SK-N-SH treated with all-trans-retinoic acid at 6 μM for 48 hours (cell line): Measurements from ENCODE around the gene PPARA.

Experiments used
- BACH2 ChIP-seq: fragments of 250-450 bp; sonication (Bioruptor Pico); IDR thresholded peaks from 2 replicates; pipeline ENCODE4 v1.9.0; 2021; ENCODE audit warnings: mild to moderate bottlenecking, borderline replicate concordance
- PPARA ChIP-seq: fragments of 250-450 bp; sonication (Bioruptor Pico); IDR thresholded peaks from 2 replicates; pipeline ENCODE4 v1.5.0; 2020; ENCODE audit warnings: mild to moderate bottlenecking, borderline replicate concordance
- RARB ChIP-seq: fragments of 250-450 bp; sonication (Bioruptor Pico); IDR thresholded peaks from 2 replicates; pipeline ENCODE4 v1.8.0; 2021; ENCODE audit warnings: mild to moderate bottlenecking, moderate library complexity
- TF ChIP-seq, protein P1 (sequence below): fragments of 250-450 bp; sonication (Bioruptor Pico); IDR thresholded peaks from 2 replicates; pipeline ENCODE4 v1.8.0; 2020; ENCODE audit warnings: mild to moderate bottlenecking, moderate library complexity, borderline replicate concordance

DNA sequence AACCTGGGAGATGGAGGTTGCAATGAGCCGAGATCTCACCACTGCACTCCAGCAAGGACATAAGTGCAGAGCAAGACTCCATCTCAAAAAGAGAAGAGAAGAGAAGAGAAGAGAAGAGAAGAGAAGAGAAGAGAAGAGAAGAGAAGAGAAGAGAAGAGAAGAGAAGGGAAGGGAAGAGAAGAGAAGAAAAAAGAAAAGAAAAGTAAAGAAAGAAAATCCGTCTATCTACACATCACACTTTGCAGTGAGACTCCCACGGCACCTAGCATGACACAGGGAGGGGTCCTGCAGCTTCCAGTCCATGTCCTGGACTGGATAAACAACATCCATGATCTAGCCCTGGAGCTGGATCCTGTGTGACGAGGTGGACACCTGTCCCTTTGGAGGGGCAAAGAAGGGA is 4.0 kb upstream of the PPARA start:
- TF ChIP-seq, protein P1, sequence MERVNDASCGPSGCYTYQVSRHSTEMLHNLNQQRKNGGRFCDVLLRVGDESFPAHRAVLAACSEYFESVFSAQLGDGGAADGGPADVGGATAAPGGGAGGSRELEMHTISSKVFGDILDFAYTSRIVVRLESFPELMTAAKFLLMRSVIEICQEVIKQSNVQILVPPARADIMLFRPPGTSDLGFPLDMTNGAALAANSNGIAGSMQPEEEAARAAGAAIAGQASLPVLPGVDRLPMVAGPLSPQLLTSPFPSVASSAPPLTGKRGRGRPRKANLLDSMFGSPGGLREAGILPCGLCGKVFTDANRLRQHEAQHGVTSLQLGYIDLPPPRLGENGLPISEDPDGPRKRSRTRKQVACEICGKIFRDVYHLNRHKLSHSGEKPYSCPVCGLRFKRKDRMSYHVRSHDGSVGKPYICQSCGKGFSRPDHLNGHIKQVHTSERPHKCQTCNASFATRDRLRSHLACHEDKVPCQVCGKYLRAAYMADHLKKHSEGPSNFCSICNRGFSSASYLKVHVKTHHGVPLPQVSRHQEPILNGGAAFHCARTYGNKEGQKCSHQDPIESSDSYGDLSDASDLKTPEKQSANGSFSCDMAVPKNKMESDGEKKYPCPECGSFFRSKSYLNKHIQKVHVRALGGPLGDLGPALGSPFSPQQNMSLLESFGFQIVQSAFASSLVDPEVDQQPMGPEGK (CRISPR knock-in tag) = no peak
- TF ChIP-seq RARB (CRISPR knock-in tag) (no peak), BACH2 (CRISPR knock-in tag) (no peak), PPARA (no peak)
